ENCODE data around the gene IL10RB. TPM values are rescaled to one million over a fixed set of nuclear protein-coding genes. Genes with fewer than 3 reads are reported as not detected.
A peak's percentile ranks its signal among the peaks of the same experiment; 100 is the strongest.

IL10RB gene
- total RNA-seq, 3 donors from 2014 or later, result 45.3 to 100 (median 77.0) TPM

DNA sequence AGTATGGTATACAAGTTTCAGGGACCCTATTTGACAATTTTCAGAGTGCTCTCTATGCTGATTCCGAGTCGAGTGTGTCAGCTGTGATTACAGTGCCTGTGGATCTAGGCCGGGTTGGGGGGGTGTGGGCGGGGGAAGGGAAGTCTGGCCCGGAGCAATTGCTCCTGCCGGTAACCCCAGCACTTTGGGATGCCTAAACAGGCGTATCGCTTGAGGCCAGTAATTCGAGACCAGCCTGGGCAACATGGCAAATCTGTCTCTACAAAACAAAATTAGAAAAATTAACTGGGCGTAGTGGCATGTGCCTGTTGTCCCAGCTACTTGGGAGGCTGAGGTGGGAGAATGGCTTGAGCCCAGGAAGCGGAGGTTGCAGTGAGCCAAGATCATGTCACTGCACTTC, 1.6 kb upstream of the IL10RB start:
- H3K4me1 ChIP-seq (ENCODE audit: low read depth), result peaks cover 20% of the 10 kb centered on the region
- no peaks in the 10 kb centered on the region for H3K9me3 ChIP-seq
- ATAC-seq (no peak), DNase-seq (no peak)
- TF ChIP-seq, protein P1, sequence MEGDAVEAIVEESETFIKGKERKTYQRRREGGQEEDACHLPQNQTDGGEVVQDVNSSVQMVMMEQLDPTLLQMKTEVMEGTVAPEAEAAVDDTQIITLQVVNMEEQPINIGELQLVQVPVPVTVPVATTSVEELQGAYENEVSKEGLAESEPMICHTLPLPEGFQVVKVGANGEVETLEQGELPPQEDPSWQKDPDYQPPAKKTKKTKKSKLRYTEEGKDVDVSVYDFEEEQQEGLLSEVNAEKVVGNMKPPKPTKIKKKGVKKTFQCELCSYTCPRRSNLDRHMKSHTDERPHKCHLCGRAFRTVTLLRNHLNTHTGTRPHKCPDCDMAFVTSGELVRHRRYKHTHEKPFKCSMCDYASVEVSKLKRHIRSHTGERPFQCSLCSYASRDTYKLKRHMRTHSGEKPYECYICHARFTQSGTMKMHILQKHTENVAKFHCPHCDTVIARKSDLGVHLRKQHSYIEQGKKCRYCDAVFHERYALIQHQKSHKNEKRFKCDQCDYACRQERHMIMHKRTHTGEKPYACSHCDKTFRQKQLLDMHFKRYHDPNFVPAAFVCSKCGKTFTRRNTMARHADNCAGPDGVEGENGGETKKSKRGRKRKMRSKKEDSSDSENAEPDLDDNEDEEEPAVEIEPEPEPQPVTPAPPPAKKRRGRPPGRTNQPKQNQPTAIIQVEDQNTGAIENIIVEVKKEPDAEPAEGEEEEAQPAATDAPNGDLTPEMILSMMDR (IDR thresholded peaks at IDR 0.05), result no peak
- intact Hi-C loops (cut with DNase I, micrococcal nuclease), result no loop called here
- no peak overlapping the region for H3K4me3 ChIP-seq
- no peaks in the 10 kb centered on the region for H3K36me3 ChIP-seq (ENCODE audit: low read depth)

DNA sequence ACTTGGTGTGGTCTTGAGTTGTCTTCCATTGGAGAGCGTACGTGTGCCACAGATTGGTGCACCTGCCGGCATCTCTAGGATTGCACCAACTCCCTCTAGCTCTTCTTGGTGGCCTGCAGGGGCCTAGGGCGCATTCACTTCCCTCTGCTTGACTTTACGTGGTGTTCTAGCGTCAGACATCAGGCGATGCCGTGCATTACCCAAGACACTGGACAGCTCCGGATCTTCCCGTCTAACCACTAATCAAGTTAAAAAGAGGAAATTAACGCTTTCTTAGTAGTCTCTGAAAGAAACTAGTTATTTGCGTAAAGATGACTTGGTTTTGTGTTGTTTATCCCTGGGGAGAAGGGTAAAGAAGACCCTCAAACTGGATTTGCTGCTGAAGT, 510 bp upstream of the IL10RB start:
- intact Hi-C loops (cut with DNase I, micrococcal nuclease), result no loop called here
- DNase-seq (peak; percentile 51 to 71 (median 51)), ATAC-seq (peak; percentile 29)
- TF ChIP-seq, protein P1 (IDR thresholded peaks at IDR 0.05), result no peak
- Histone ChIP-seq H3K4me1 (ENCODE audit: low read depth) (peaks cover 26% of the 10 kb centered on the region), H3K9me3 (no peaks in the 10 kb centered on the region), H3K4me3 (peak overlapping the region; percentile 69), H3K36me3 (ENCODE audit: low read depth) (no peaks in the 10 kb centered on the region)

DNA sequence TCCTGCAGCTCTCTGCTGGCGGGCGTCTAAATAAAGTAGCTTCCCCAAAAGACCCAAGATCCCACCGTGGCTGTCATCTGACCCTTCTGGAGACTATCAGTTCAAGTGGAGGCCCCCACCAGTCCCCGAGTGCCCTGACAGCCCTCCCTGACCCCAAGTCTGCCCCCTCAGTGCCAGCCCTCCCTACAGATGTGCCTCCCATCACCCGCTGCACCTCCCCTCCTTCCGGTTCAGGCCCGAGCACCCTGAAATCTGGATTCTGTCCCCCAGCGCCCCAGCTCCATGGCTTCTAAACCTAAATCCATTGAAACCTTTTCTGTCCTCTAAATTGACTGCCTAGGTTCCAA, 595 bp downstream of the IL10RB start:
- Histone ChIP-seq H3K4me3 (peak overlapping the region; percentile 69), H3K36me3 (ENCODE audit: low read depth) (no peaks in the 10 kb centered on the region), H3K9me3 (no peaks in the 10 kb centered on the region), H3K4me1 (ENCODE audit: low read depth) (peaks cover 26% of the 10 kb centered on the region)
- intact Hi-C loops (cut with DNase I, micrococcal nuclease), result no loop called here
- DNase-seq, result peak in 2 of 3 donors; percentile 60 to 69
- TF ChIP-seq, protein P1 (IDR thresholded peaks at IDR 0.05), result no peak
- ATAC-seq, result peak; percentile 1

DNA sequence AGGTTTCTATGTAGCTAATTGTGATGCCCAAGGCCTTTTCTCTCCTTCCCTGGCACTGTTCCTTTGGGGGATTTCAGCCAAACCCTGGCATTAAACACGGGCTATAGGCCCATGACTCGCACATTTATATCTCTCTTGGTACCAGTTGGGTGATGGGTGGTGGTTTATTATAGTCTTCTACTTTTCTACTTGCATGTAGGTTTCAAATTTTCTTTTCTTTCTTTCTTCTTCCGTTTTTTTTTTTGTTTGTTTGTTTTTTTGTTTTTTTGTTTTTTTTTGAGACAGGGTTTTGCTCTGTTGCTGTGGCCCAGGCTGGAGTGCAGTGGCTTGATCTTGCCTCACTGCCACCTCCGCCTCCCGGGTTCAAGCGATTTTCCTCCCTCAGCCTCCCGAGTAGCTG, 1.1 kb downstream of the IL10RB start:
- Histone ChIP-seq H3K4me3 (peak overlapping the region; percentile 69), H3K9me3 (no peaks in the 10 kb centered on the region), H3K36me3 (ENCODE audit: low read depth) (no peaks in the 10 kb centered on the region), H3K4me1 (ENCODE audit: low read depth) (peaks cover 26% of the 10 kb centered on the region)
- ATAC-seq (no peak), DNase-seq (no peak)
- TF ChIP-seq, protein P1 (IDR thresholded peaks at IDR 0.05), result no peak
- intact Hi-C loops (cut with DNase I, micrococcal nuclease), result no loop called here

DNA sequence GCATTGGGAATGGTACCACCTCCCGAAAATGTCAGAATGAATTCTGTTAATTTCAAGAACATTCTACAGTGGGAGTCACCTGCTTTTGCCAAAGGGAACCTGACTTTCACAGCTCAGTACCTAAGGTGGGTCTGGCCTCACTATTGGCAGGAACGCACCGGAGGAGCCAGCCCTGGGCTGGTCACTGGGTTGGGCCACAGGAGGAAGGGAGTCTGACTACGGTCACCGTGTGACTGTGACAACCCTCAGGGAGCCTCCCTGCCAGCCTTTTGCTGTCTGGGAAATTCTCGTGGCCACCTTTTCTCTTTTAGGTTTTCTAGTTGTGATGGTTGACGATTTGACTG, 2.2 kb downstream of the IL10RB start:
- peak; percentile 51 for ATAC-seq
- H3K36me3 ChIP-seq (ENCODE audit: low read depth), result no peaks in the 10 kb centered on the region
- H3K4me1 ChIP-seq (ENCODE audit: low read depth), result peaks cover 26% of the 10 kb centered on the region
- H3K4me3 ChIP-seq, result no peak overlapping the region
- no peaks in the 10 kb centered on the region for H3K9me3 ChIP-seq
- intact Hi-C loops (cut with DNase I, micrococcal nuclease), result no loop called here
- TF ChIP-seq, protein P1 (IDR thresholded peaks at IDR 0.05), result no peak
- DNase-seq, result peak in 2 of 3 donors; percentile 63 to 66

DNA sequence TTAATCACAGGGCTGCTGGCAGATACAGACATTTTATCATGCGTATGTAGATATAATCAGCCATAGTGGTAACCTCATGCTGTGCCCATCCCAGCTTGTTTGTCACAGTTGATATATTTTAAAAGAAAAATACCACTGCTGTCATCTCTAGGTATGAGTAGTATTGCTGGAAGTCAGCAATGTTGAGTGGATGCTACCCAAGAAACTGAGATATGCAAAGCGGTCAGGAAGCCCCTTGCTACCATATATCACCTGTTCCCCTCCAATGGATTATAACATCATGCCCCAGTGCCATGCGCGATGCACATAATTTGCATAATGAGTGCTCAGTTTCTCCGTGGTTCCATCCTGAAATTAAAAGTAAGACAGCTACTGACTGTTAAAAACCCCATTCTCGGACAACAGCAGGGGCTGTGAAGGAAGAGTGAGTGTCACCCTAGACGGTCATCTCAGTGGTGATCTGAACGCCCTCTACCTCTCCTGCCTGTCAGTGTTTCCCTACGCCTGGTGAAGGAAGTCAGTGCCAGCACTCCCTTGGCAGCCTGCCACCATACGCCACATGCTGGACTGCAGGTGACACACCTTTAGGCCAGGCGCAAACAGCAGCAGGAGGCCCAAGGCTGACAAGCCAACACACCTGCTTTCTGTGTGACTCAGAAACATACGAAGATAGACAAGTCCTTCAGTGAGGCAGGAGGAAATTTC, 2.7 kb downstream of the IL10RB start:
- Histone ChIP-seq H3K9me3 (no peaks in the 10 kb centered on the region), H3K36me3 (ENCODE audit: low read depth) (no peaks in the 10 kb centered on the region), H3K4me3 (no peak overlapping the region), H3K4me1 (ENCODE audit: low read depth) (peaks cover 26% of the 10 kb centered on the region)
- DNase-seq, result peak; percentile 96 to 99 (median 96)
- intact Hi-C loops (cut with DNase I, micrococcal nuclease), result no loop called here
- TF ChIP-seq, protein P1 (IDR thresholded peaks at IDR 0.05), result no peak
- peak; percentile 79 for ATAC-seq

All from mucosa of descending colon (tissue), 3 donors.